Measurements from ENCODE around the gene LINC00237. TPM values are rescaled to one million over a fixed set of nuclear protein-coding genes. Genes with fewer than 3 reads are reported as not detected.

LINC00237 gene
- total RNA-seq (not detected), polyA plus RNA-seq (ENCODE audit: insufficient read depth, low read depth, low replicate concordance) (not detected)
- long read RNA-seq, donor 1: 0 reads
- long read RNA-seq, donor 2: 0 reads

- intact Hi-C loops (cut with DNase I; ENCODE audit: low total_unique reads): no loop called here
- H3K27ac ChIP-seq: no peak within 1 kb of the TSS
- H3K36me3 ChIP-seq (ENCODE audit: low read depth, missing control alignments): no peaks in the 10 kb centered on the region
- 7 to 9% methylated on average over 34 to 43 of the region's 43 CpGs for WGBS, 2 donors
- TF ChIP-seq POLR2A (IDR thresholded peaks at IDR 0.05) (no peak), CTCF (IDR thresholded peaks at IDR 0.05) (no peak)
- H3K9me3 ChIP-seq: no peaks in the 10 kb centered on the region
- DNase-seq: no peak
- no peaks in the 10 kb centered on the region for H3K27me3 ChIP-seq
- peaks cover 6% of the 10 kb centered on the region for H3K4me1 ChIP-seq
- H3K4me3 ChIP-seq: peak within 1 kb of the TSS; percentile 8 to 15
These were observed at the start of gene LINC00237 for GRCh38 chr20:21106171-21107017. Gene LINC00237 (minus strand): TSS chr20:21106358.

GRCh38 chr20:21155268-21155667 lies 49.1 kb upstream of the LINC00237 start:
- intact Hi-C loops (cut with DNase I; ENCODE audit: low total_unique reads): no loop called here
- H3K4me1 ChIP-seq: no peaks in the 10 kb centered on the region
- WGBS, 2 donors: 92 to 94% methylated on average over 5 of the region's 5 CpGs
- H3K27me3 ChIP-seq: no peaks in the 10 kb centered on the region
- H3K27ac ChIP-seq: no peak overlapping the region
- H3K4me3 ChIP-seq: no peak overlapping the region
- H3K9me3 ChIP-seq: no peaks in the 10 kb centered on the region
- H3K36me3 ChIP-seq (ENCODE audit: low read depth, missing control alignments): no peaks in the 10 kb centered on the region
- no peak for DNase-seq
- TF ChIP-seq CTCF (IDR thresholded peaks at IDR 0.05) (no peak), POLR2A (IDR thresholded peaks at IDR 0.05) (no peak)

GRCh38 chr20:21154692-21155091 lies 48.5 kb upstream of the LINC00237 start:
- Histone ChIP-seq H3K36me3 (ENCODE audit: low read depth, missing control alignments) (no peaks in the 10 kb centered on the region), H3K4me1 (no peaks in the 10 kb centered on the region), H3K4me3 (no peak overlapping the region), H3K27ac (no peak overlapping the region), H3K27me3 (no peaks in the 10 kb centered on the region), H3K9me3 (no peaks in the 10 kb centered on the region)
- TF ChIP-seq POLR2A (IDR thresholded peaks at IDR 0.05) (no peak), CTCF (IDR thresholded peaks at IDR 0.05) (no peak)
- intact Hi-C loops (cut with DNase I; ENCODE audit: low total_unique reads): no loop called here
- DNase-seq: no peak
- 71 to 72% methylated on average over 2 of the region's 2 CpGs for WGBS, 2 donors

GRCh38 chr20:21151791-21152190 lies 45.6 kb upstream of the LINC00237 start:
- DNase-seq: peak; percentile 29
- intact Hi-C loops (cut with DNase I; ENCODE audit: low total_unique reads): no loop called here
- no peak for TF ChIP-seq POLR2A (IDR thresholded peaks at IDR 0.05)
- TF ChIP-seq CTCF (IDR thresholded peaks at IDR 0.05): no peak
- peak overlapping the region; percentile 29 to 35 for H3K27ac ChIP-seq
- no peaks in the 10 kb centered on the region for H3K27me3 ChIP-seq
- H3K36me3 ChIP-seq (ENCODE audit: low read depth, missing control alignments): no peaks in the 10 kb centered on the region
- H3K9me3 ChIP-seq: no peaks in the 10 kb centered on the region
- H3K4me1 ChIP-seq: no peaks in the 10 kb centered on the region
- no peak overlapping the region for H3K4me3 ChIP-seq
- WGBS, 2 donors: 71 to 82% methylated on average over 5 of the region's 5 CpGs
